ENCODE results near the gene ATP1B1.
A peak's percentile ranks its signal among the peaks of the same experiment; 100 is the strongest.

Gene ATP1B1

GRCh38 chr1:169105434-169106094 is 926 bp upstream of the ATP1B1 start:
- no peaks in the 10 kb centered on the region for H3K9me2 ChIP-seq (replicated peaks; ENCODE audit: insufficient read depth, low read length)

GRCh38 chr1:169106921-169107602 is 572 bp downstream of the ATP1B1 start:
- Histone ChIP-seq H3K79me2 (ENCODE audit: insufficient read depth, low read length) (no peaks in the 10 kb centered on the region), H3F3A (ENCODE audit: insufficient read depth) (no peaks in the 10 kb centered on the region), H4K20me1 (ENCODE audit: low read depth, low read length) (no peaks in the 10 kb centered on the region), H3K27ac (ENCODE audit: low read depth, low read length) (no peak overlapping the region), H2AFZ (ENCODE audit: low read depth, low read length, severe bottlenecking) (no peak overlapping the region), H3K9ac (ENCODE audit: low read length) (peak overlapping the region; percentile 59), H3K27me3 (ENCODE audit: low read length) (no peaks in the 10 kb centered on the region), H3K9me3 (ENCODE audit: insufficient read depth, low read length) (no peaks in the 10 kb centered on the region), H3K4me2 (ENCODE audit: low read depth, low read length, poor library complexity, severe bottlenecking) (peak overlapping the region; percentile 53), H3K9me2 (replicated peaks; ENCODE audit: insufficient read depth, low read length) (no peaks in the 10 kb centered on the region), H3K36me3 (ENCODE audit: low read length) (no peaks in the 10 kb centered on the region), H3K4me3 (ENCODE audit: insufficient read depth, low read length, poor library complexity, severe bottlenecking) (peak overlapping the region; percentile 60)
- no peak for TF ChIP-seq CTCF (IDR thresholded peaks at IDR 0.05; ENCODE audit: insufficient read depth, low read length, poor library complexity, severe bottlenecking)

More at GRCh38 chr1:169105434-169106094, 926 bp upstream of the ATP1B1 start:
- H3F3A ChIP-seq (ENCODE audit: insufficient read depth): no peaks in the 10 kb centered on the region
- no peaks in the 10 kb centered on the region for H3K79me2 ChIP-seq (ENCODE audit: insufficient read depth, low read length)
- H3K4me2 ChIP-seq (ENCODE audit: low read depth, low read length, poor library complexity, severe bottlenecking): peak overlapping the region; percentile 58
- no peaks in the 10 kb centered on the region for H3K27me3 ChIP-seq (ENCODE audit: low read length)
- H3K4me3 ChIP-seq (ENCODE audit: insufficient read depth, low read length, poor library complexity, severe bottlenecking): peak overlapping the region; percentile 72
- no peaks in the 10 kb centered on the region for H3K36me3 ChIP-seq (ENCODE audit: low read length)
- no peaks in the 10 kb centered on the region for H3K9me3 ChIP-seq (ENCODE audit: insufficient read depth, low read length)
- TF ChIP-seq CTCF (IDR thresholded peaks at IDR 0.05; ENCODE audit: insufficient read depth, low read length, poor library complexity, severe bottlenecking) (no peak), EZH2phosphoT487 (conservative IDR thresholded peaks at IDR 0.05; ENCODE audit: low read length) (no peak)
- peak overlapping the region; percentile 59 for H3K9ac ChIP-seq (ENCODE audit: low read length)
- H3K27ac ChIP-seq (ENCODE audit: low read depth, low read length): no peak overlapping the region
- peak overlapping the region; percentile 85 for H2AFZ ChIP-seq (ENCODE audit: low read depth, low read length, severe bottlenecking)
- H4K20me1 ChIP-seq (ENCODE audit: low read depth, low read length): no peaks in the 10 kb centered on the region

GRCh38 chr1:169107603-169108208 is 1.2 kb downstream of the ATP1B1 start:
- no peaks in the 10 kb centered on the region for H3K9me2 ChIP-seq (replicated peaks; ENCODE audit: insufficient read depth, low read length)
- H3F3A ChIP-seq (ENCODE audit: insufficient read depth): no peaks in the 10 kb centered on the region
- no peaks in the 10 kb centered on the region for H3K79me2 ChIP-seq (ENCODE audit: insufficient read depth, low read length)
- no peak overlapping the region for H2AFZ ChIP-seq (ENCODE audit: low read depth, low read length, severe bottlenecking)
- no peak overlapping the region for H3K4me3 ChIP-seq (ENCODE audit: insufficient read depth, low read length, poor library complexity, severe bottlenecking)
- no peak overlapping the region for H3K9ac ChIP-seq (ENCODE audit: low read length)
- no peak overlapping the region for H3K27ac ChIP-seq (ENCODE audit: low read depth, low read length)
- peak overlapping the region; percentile 53 for H3K4me2 ChIP-seq (ENCODE audit: low read depth, low read length, poor library complexity, severe bottlenecking)
- no peaks in the 10 kb centered on the region for H4K20me1 ChIP-seq (ENCODE audit: low read depth, low read length)
- no peaks in the 10 kb centered on the region for H3K9me3 ChIP-seq (ENCODE audit: insufficient read depth, low read length)
- H3K27me3 ChIP-seq (ENCODE audit: low read length): no peaks in the 10 kb centered on the region
- TF ChIP-seq EZH2phosphoT487 (conservative IDR thresholded peaks at IDR 0.05; ENCODE audit: low read length): no peak
- no peak for TF ChIP-seq CTCF (IDR thresholded peaks at IDR 0.05; ENCODE audit: insufficient read depth, low read length, poor library complexity, severe bottlenecking)
- H3K36me3 ChIP-seq (ENCODE audit: low read length): no peaks in the 10 kb centered on the region

All from SU-DHL-6 (cell line).